ENCODE measurements around the gene RPS14. TPM values are rescaled to one million over a fixed set of nuclear protein-coding genes. Genes with fewer than 3 reads are reported as not detected.

The RPS14 gene
- total and polyA plus RNA-seq, 12 donors = 984 to 4,233 (median 1,252) TPM

DNA sequence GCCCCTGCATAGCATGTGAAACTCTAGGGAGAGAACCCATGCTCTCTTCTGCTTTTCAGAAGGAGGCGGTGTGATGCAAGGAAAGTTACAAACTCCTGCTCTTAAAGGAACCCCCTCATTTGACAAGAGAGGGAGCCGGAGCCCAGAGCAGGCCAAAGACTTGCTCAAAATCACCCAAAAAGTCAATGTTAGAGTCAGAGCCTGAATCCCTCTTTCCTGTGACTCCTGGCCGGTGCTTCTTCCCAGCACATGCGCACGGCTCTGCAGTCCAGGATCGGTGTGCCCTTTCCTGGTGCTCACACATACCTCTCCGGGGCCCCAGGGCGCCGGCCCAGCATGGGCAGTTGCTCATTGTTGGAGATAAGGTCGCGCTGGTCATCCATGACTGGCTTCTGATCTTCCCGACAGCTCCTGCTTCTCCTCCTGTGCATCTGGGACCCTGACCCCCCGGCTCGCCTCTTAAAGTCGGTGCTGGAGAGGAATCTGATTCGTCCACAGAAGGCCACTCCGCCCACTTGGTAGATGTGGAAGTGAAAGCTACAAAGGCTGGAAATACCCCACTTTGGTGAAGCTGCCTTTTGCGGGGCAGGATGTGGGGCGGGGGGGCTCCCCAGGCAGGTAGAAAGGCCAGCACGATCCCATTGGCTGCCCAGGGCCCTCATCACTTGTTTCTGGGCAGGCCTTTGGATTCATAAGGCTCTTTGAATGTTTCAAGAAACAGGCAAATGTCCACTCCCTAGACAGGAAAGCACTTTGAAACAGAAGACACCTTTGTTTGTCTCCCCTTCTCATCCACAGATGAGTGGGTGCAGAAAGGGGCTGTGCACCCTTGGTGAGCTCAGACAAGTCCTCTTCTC is 37.0 kb downstream of the RPS14 start, which contains the start of gene CD74:
Gene CD74 (minus strand): TSS at position 592 of the 857 bp plus-strand sequence. CDS start 161 bp downstream, at position 431.
- 19 to 20% methylated on average over 20 of the region's 20 CpGs for WGBS, 2 donors
- peaks cover 0 to 21% (median 0%) of the 10 kb centered on the region in 9 donors for H3K36me3 ChIP-seq
- intact Hi-C loops (cut with DNase I) = no loop called here
- no peaks in the 10 kb centered on the region for H3K27me3 ChIP-seq
- H3K9me3 ChIP-seq = no peaks in the 10 kb centered on the region
- DNase-seq = peak; percentile 71 to 91
- H3K27ac ChIP-seq = peak within 1 kb of the TSS; percentile 74 to 97 (median 89)
- peak within 1 kb of the TSS; percentile 8 to 78 (median 60) for H3K4me3 ChIP-seq
- peak; percentile 73 to 86 (median 79) for ATAC-seq
- TF ChIP-seq, protein P1, sequence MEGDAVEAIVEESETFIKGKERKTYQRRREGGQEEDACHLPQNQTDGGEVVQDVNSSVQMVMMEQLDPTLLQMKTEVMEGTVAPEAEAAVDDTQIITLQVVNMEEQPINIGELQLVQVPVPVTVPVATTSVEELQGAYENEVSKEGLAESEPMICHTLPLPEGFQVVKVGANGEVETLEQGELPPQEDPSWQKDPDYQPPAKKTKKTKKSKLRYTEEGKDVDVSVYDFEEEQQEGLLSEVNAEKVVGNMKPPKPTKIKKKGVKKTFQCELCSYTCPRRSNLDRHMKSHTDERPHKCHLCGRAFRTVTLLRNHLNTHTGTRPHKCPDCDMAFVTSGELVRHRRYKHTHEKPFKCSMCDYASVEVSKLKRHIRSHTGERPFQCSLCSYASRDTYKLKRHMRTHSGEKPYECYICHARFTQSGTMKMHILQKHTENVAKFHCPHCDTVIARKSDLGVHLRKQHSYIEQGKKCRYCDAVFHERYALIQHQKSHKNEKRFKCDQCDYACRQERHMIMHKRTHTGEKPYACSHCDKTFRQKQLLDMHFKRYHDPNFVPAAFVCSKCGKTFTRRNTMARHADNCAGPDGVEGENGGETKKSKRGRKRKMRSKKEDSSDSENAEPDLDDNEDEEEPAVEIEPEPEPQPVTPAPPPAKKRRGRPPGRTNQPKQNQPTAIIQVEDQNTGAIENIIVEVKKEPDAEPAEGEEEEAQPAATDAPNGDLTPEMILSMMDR (IDR thresholded peaks at IDR 0.05) = peak in 2 of 9 donors; percentile 17 to 24
- peaks cover 3 to 60% (median 33%) of the 10 kb centered on the region in 9 donors for H3K4me1 ChIP-seq

DNA sequence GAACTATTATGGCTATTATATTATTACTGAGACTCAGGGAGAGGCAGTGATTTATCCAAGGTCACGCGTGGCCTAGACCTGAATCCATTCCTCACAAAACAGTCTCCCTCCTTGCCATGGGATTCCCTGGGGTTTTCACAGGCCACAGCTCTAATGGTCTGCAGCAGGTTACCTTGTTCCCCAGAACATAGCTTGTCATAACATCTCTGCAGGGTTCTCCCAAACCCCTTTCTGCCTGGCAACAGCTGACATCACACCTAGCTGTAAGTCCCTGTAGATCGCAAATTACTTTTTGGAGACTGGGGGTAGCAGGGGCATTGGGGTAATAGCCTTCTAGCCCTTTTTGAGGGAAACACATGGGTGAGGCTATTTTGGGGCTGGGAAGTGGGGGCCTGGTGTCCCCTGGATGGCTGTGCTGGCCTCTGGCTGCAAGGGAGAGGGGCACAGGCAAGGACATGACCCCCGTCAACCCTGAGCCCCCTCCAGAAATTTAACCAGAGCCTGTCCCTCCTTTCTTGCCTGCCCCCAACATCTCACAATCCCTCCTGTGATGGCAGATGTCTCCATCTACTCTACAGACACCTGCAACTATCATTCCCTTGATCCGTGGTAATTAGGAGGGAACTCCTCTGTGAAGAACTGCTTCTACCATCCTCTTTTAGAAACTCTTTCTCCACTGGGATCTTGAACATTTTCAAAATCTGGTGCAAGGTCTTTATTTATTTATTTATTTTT is 38.1 kb downstream of the RPS14 start:
- TF ChIP-seq, protein P1 (IDR thresholded peaks at IDR 0.05) = no peak
- intact Hi-C loops (cut with DNase I) = no loop called here
- Histone ChIP-seq H3K4me3 (peak overlapping the region; percentile 8 to 78 (median 60)), H3K4me1 (peaks cover 3 to 66% (median 37%) of the 10 kb centered on the region in 9 donors), H3K9me3 (no peaks in the 10 kb centered on the region), H3K36me3 (peaks cover 0 to 32% (median 0%) of the 10 kb centered on the region in 9 donors), H3K27ac (peak overlapping the region; percentile 74 to 97 (median 89)), H3K27me3 (no peaks in the 10 kb centered on the region)
- 63 to 89% methylated on average over 5 of the region's 5 CpGs for WGBS, 2 donors
- ATAC-seq (peak in 4 of 8 donors; percentile 13 to 36 (median 29)), DNase-seq (peak in 1 of 2 donors; percentile 61)

DNA sequence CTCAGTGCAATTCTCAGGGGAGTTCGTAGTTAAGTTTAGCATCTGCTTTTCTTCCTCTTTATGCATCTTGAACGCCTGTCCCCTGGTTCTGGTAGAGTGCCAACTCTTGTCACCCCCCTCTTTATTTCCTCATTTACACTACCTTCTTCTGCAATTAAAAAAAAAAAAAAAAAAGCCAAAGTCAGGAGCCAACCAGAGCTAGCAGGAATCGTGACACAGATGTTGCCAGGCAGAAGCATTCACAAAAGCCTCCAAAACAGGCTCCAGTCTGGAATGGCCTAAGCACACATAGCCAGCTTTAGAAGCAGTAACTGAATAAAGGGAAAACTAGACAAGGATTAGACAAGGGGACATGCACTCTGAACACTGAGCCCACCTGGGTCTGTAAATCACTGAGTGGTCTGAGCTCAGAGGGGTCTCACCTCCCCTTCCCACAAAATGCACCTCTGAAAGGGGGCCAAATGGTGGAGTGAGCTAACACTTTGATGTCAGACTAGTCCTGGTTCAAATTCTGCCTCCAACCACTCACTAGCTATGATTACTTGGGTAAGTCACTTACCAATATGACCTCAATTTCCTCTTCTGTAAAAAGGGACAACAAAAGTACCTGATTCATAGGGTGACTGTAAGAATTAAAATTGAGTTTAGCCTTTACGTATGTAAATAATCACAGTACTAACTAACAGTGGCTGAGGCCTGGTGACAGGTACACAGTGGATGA is 38.9 kb downstream of the RPS14 start:
- H3K36me3 ChIP-seq = peaks cover 0 to 39% (median 0%) of the 10 kb centered on the region in 9 donors
- H3K4me1 ChIP-seq = peaks cover 3 to 66% (median 37%) of the 10 kb centered on the region in 9 donors
- intact Hi-C loops (cut with DNase I) = no loop called here
- no peaks in the 10 kb centered on the region for H3K9me3 ChIP-seq
- peak overlapping the region; percentile 49 to 97 (median 88) for H3K27ac ChIP-seq
- ATAC-seq (peak; percentile 65 to 84 (median 78)), DNase-seq (peak in 1 of 2 donors; percentile 84)
- 18 to 25% methylated on average over 4 of the region's 4 CpGs for WGBS, 2 donors
- TF ChIP-seq, protein P1 (IDR thresholded peaks at IDR 0.05) = no peak
- H3K4me3 ChIP-seq = peak overlapping the region in 9 of 10 donors; percentile 48 to 78 (median 61)
- H3K27me3 ChIP-seq = no peaks in the 10 kb centered on the region
